Endothelial cell of umbilical vein (primary cell): ENCODE data around the gene GSDMA. TPM values are rescaled to one million over a fixed set of nuclear protein-coding genes. Genes with fewer than 3 reads are reported as not detected.
A peak's percentile ranks its signal among the peaks of the same experiment; 100 is the strongest.

Source experiments
- BruUV-seq: library from RNA; stranded (reverse); fragments of 400-500 nt; replicated peaks from 2 replicates; lab custom pipeline; 2021; lab: Mats Ljungman, UMichigan
- CTCF ChIA-PET: fragments of 300-600, 350-600 bp; sonication (Branson Sonifier 250); formaldehyde crosslinking; loops from one replicate; lab custom pipeline; 2021; ENCODE audit warnings: antibody characterized with exemption, inconsistent platforms; lab: Charles Lee
- POLR2A ChIA-PET: fragments of 300-600, 350-600 bp; sonication (Branson Sonifier 250); formaldehyde crosslinking; loops from one replicate; lab custom pipeline; 2021; ENCODE audit warnings: antibody characterized with exemption, inconsistent platforms; lab: Charles Lee
- DNase-seq: peaks from one replicate; pipeline ENCODE4 v3.0.0-alpha.2; 2011; ENCODE audit warnings: low read depth, low spot score
- FAIRE-seq: peaks from 2 replicates; lab custom pipeline; 2011; peaks lifted over from hg19 to GRCh38; lab: Jason Lieb, UNC
- H2AFZ ChIP-seq: 2 replicates; pipeline ENCODE4 v1.6.0; 2012; ENCODE audit warnings: low read depth, low read length, control low read depth, inconsistent platforms
- H3K27ac ChIP-seq: 2 replicates; pipeline ENCODE4 v1.5.1; 2011; ENCODE audit warnings: low read depth, mild to moderate bottlenecking, control low read depth, low read length, moderate library complexity; ENCODE audit not compliant: insufficient read depth
- H3K27me3 ChIP-seq, 2 experiments: 2 replicates each; pipeline versions ENCODE4 v1.6.0 to v1.6.1; 2011; ENCODE audit warnings: low read length in 2 of 2, mixed read lengths in 1 of 2; ENCODE audit not compliant: control insufficient read depth in 2 of 2, insufficient read depth in 2 of 2
- H3K36me3 ChIP-seq, 2 experiments: 2 replicates in 1 of 2; 3 replicates in 1 of 2; pipeline ENCODE4 v1.5.1; 2011; ENCODE audit warnings: low read length in 2 of 2, mild to moderate bottlenecking in 1 of 2, moderate library complexity in 1 of 2; ENCODE audit not compliant: control insufficient read depth in 2 of 2, insufficient read depth in 2 of 2; ENCODE audit errors: extremely low read depth in 1 of 2
- H3K4me1 ChIP-seq: 3 replicates; pipeline ENCODE4 v1.5.1; 2011; ENCODE audit warnings: mild to moderate bottlenecking, low read length; ENCODE audit not compliant: control insufficient read depth, insufficient read depth; ENCODE audit errors: extremely low read depth
- H3K4me2 ChIP-seq: 2 replicates; pipeline ENCODE4 v1.6.1; 2011; ENCODE audit warnings: low read length, control low read depth, mixed read lengths; ENCODE audit not compliant: insufficient read depth
- H3K4me3 ChIP-seq, 3 experiments: fragments of 200-600 bp in 1 of 3; sonication (generic), shearing (Covaris generic) in 1 of 3; replicated peaks in 1 of 3; 2 replicates each; pipeline ENCODE4 v1.5.1; 2011 to 2016; ENCODE audit warnings: control low read depth in 3 of 3, low read length in 3 of 3, mild to moderate bottlenecking in 2 of 3, inconsistent platforms in 1 of 3, low read depth in 1 of 3, moderate library complexity in 1 of 3; ENCODE audit not compliant: insufficient read depth in 1 of 3
- H3K79me2 ChIP-seq: 2 replicates; pipeline ENCODE4 v1.6.0; 2012; ENCODE audit warnings: low read length, inconsistent platforms; ENCODE audit not compliant: control insufficient read depth, insufficient read depth
- H3K9ac ChIP-seq: replicated peaks from 2 replicates; pipeline ENCODE3; 2011; ENCODE audit warnings: low read length, control low read depth; ENCODE audit not compliant: insufficient read depth; ENCODE audit errors: extremely low read depth
- H3K9me1 ChIP-seq: replicated peaks from 3 replicates; pipeline ENCODE4 v1.6.0; 2011; ENCODE audit warnings: mild to moderate bottlenecking, low read length; ENCODE audit not compliant: control insufficient read depth, insufficient read depth; ENCODE audit errors: extremely low read depth
- H3K9me3 ChIP-seq: replicated peaks from 2 replicates; pipeline ENCODE4 v1.5.1; 2012; ENCODE audit warnings: low read length, inconsistent platforms; ENCODE audit not compliant: control insufficient read depth, insufficient read depth
- H4K20me1 ChIP-seq: replicated peaks from 2 replicates; pipeline ENCODE3; 2011; ENCODE audit warnings: mild to moderate bottlenecking, low read length; ENCODE audit not compliant: control insufficient read depth, insufficient read depth; ENCODE audit errors: extremely low read depth
- EZH2 ChIP-seq: IDR thresholded peaks from 2 replicates; pipeline ENCODE4 v1.6.1; 2012; ENCODE audit warnings: borderline replicate concordance, low read depth, mild to moderate bottlenecking, moderate library complexity, low read length, inconsistent platforms; ENCODE audit not compliant: severe bottlenecking
- FOS ChIP-seq: IDR thresholded peaks from 2 replicates; pipeline ENCODE4 v1.6.1; 2011; ENCODE audit warnings: mild to moderate bottlenecking, low read length, moderate library complexity, borderline replicate concordance; ENCODE audit not compliant: insufficient read depth
- GATA2 ChIP-seq: IDR thresholded peaks from 2 replicates; pipeline ENCODE4 v1.7.0; 2011; ENCODE audit warnings: low read depth, mild to moderate bottlenecking, moderate library complexity, mixed read lengths, low read length; ENCODE audit not compliant: insufficient read length, insufficient read depth
- JUN ChIP-seq: IDR thresholded peaks from 2 replicates; pipeline ENCODE4 v1.6.1; 2011; ENCODE audit warnings: borderline replicate concordance, low read depth; ENCODE audit not compliant: insufficient read length, insufficient read depth
- MYC ChIP-seq: IDR thresholded peaks from one replicate; pipeline ENCODE4 v1.6.1; 2011; ENCODE audit warnings: mild to moderate bottlenecking, low read depth, low read length
- POLR2A ChIP-seq: IDR thresholded peaks from 2 replicates; pipeline ENCODE4 v1.6.1; 2012; ENCODE audit warnings: low read depth, mild to moderate bottlenecking, control low read depth, low read length
- POLR2AphosphoS5 ChIP-seq: IDR thresholded peaks from 2 replicates; pipeline ENCODE4 v1.6.1; 2012; ENCODE audit warnings: low read depth, mild to moderate bottlenecking, control low read depth, low read length, moderate library complexity; ENCODE audit not compliant: insufficient read depth
- dilution Hi-C: fragments of 300-500 bp; cut with MboI; formaldehyde crosslinking; loops from one replicate; pipeline ENCODE4 v1.15.0; 2019; ENCODE audit warnings: low sequenced_read_pairs; ENCODE audit not compliant: extremely low pct_ligation_motif_present
- intact Hi-C: fragments of 100-400 bp; cut with micrococcal nuclease; formaldehyde crosslinking; loops from one replicate; pipeline ENCODE4 v1.10.0; 2022
- polyA plus RNA-seq, 4 experiments: library from polyadenylated mRNA; depleted of rRNA in 3 of 4; stranded (reverse) in 3 of 4; unstranded in 1 of 4; fragments of >200 nt; gene quantifications; 2 replicates each; pipeline versions ENCODE4 v1.2.1 to v1.2.3, GENCODE V29; 2011 to 2012; ENCODE audit warnings: missing spikeins in 1 of 4
- total RNA-seq: library from RNA; stranded (reverse); gene quantifications from 2 replicates; pipeline ENCODE4 v1.2.3, GENCODE V29; 2021
- TF ChIP-seq, protein P1 (sequence below): IDR thresholded peaks from 2 replicates; pipeline ENCODE4 v1.6.1; 2011; ENCODE audit not compliant: insufficient read depth, insufficient read length
- TF ChIP-seq, protein P2 (sequence below), 2 donors: IDR thresholded peaks; 1 replicate in 1 of 2; 2 replicates in 1 of 2; pipeline ENCODE4 v1.5.1; 2011; ENCODE audit warnings: low read length in 2 of 2, mild to moderate bottlenecking in 2 of 2, moderate library complexity in 2 of 2, control low read depth in 1 of 2, inconsistent platforms in 1 of 2, low read depth in 1 of 2; ENCODE audit not compliant: insufficient read depth in 1 of 2; ENCODE audit errors: extremely low read depth in 1 of 2

Gene GSDMA
- total and polyA plus RNA-seq, 2 donors (not counting 3 experiments of a cell fraction or from before 2014, with no cell fraction given) = not detected

DNA sequence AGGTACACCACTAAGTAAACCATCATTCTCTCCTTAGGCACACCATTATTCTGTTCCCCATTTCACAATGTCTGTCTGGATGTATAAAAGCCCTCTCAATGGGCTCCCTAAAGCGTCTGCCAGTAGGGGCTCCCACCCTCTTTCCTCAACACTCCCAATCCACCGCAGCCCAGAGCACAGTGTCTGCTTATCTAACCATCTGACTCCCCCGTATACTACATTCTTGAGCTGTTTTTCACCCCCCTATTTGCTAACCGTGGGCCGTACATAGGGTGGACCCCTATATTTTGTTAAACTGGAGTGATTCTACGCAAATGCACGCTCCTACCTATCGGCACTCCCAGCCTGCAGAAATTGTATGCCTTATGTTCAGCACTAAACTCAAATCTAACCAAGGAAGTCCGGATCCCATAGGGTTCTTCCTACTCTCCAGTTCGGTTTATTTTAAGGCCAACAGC lies 17.1 kb downstream of the GSDMA start:
- TF ChIP-seq EZH2 (no peak), POLR2AphosphoS5 (no peak), POLR2A (no peak), FOS (no peak), JUN (no peak), MYC (no peak), GATA2 (peak; percentile 33)
- TF ChIP-seq, protein P1, sequence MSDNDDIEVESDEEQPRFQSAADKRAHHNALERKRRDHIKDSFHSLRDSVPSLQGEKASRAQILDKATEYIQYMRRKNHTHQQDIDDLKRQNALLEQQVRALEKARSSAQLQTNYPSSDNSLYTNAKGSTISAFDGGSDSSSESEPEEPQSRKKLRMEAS = no peak
- TF ChIP-seq, protein P2, sequence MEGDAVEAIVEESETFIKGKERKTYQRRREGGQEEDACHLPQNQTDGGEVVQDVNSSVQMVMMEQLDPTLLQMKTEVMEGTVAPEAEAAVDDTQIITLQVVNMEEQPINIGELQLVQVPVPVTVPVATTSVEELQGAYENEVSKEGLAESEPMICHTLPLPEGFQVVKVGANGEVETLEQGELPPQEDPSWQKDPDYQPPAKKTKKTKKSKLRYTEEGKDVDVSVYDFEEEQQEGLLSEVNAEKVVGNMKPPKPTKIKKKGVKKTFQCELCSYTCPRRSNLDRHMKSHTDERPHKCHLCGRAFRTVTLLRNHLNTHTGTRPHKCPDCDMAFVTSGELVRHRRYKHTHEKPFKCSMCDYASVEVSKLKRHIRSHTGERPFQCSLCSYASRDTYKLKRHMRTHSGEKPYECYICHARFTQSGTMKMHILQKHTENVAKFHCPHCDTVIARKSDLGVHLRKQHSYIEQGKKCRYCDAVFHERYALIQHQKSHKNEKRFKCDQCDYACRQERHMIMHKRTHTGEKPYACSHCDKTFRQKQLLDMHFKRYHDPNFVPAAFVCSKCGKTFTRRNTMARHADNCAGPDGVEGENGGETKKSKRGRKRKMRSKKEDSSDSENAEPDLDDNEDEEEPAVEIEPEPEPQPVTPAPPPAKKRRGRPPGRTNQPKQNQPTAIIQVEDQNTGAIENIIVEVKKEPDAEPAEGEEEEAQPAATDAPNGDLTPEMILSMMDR (IDR thresholded peaks at IDR 0.05; ENCODE audit: extremely low read depth in 1 of 2, insufficient read depth in 1 of 2, low read depth in 1 of 2, low read length in 2 of 2) = peak in 1 of 2 donors; percentile 31

More for the DNA sequence above, 17.1 kb downstream of the GSDMA start:
- H2AFZ ChIP-seq = peak overlapping the region; percentile 72
- no peak for DNase-seq
- peaks cover 24% of the 10 kb centered on the region for H3K79me2 ChIP-seq
- no TSS peak for BruUV-seq
- peak overlapping the region; percentile 46 for H3K9ac ChIP-seq
- POLR2A ChIA-PET = interaction anchor here (0.8 to 1.0 kb wide), 3 partner anchors 22 to 52 kb away, joined by 3 to 4 read pairs (median 3); no protein-coding TSS in a partner anchor
- peaks cover 8 to 19% of the 10 kb centered on the region in 2 experiments for H3K27me3 ChIP-seq
- CTCF ChIA-PET = interaction anchor here (0.6 to 7.2 kb wide), 15 partner anchors 15 to 358 kb away, joined by 3 to 108 read pairs (median 4); partner anchors contain the start of genes CSF3, MIEN1 and WIPF2
- FAIRE-seq = peak; percentile 58
- peak overlapping the region; percentile 28 to 87 (median 50) for H3K4me3 ChIP-seq
- dilution Hi-C loops = no loop called here
- peaks cover 3 to 9% of the 10 kb centered on the region in 2 experiments for H3K36me3 ChIP-seq
- intact Hi-C loops = loop anchor here (1.0 to 2.0 kb wide), 9 partner anchors 21 to 358 kb away; partner anchors contain the start of genes LRRC3C, MIEN1 and ORMDL3
- H3K27ac ChIP-seq = no peak overlapping the region
- no peaks in the 10 kb centered on the region for H3K9me1 ChIP-seq
- peaks cover 21% of the 10 kb centered on the region for H3K4me1 ChIP-seq
- H3K9me3 ChIP-seq = no peaks in the 10 kb centered on the region
- peak overlapping the region; percentile 87 for H3K4me2 ChIP-seq
- H4K20me1 ChIP-seq = no peaks in the 10 kb centered on the region
